Cerebellar nuclear complex (tissue), 1 donor: ENCODE data around the gene MAPK4.

Experiments
- DNase-seq, 2 experiments: peaks; one replicate each; lab custom pipeline; 2025; lab: John Stamatoyannopoulos, UW

Gene MAPK4

DNA sequence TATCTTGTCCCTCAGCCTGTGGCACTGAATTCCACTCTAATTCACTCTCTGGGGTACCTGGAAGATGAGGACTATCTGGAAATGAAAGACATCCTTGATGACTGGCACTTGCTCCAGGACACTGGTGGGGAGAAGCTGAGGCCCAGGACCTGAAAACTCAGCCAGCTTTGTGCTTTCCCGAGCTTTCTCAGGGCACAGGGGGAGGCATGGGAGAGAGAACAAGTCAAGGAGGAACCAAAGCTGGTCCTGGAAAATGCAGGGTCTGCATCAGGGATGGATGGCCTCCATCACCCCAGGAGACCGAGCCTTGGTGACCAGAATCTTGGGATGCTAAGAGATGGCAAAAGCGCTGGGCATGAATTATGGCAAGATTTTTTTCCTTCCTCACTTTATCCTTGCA lies 65.1 kb downstream of the MAPK4 start:
- no peak for DNase-seq

DNA sequence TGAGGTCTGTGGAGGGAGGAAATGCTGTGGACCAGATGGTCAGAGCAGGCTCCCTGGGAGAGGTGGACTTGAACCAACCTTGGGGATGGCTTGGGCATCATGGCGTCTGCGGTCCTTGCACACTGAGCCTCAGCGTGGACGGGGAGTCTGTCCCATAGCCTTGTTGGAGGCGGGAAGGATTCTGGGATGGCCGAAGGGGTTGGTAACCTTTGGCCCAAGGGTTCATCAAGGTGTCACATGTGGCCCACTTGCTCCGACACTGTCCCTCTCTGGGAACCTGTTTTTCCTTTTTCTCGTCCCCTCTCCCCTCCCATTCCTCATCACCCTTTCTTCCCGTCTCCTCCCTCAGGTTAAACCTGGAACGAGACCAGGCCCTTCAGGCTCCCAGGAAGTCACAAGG lies 66.4 kb downstream of the MAPK4 start:
- no peak for DNase-seq

DNA sequence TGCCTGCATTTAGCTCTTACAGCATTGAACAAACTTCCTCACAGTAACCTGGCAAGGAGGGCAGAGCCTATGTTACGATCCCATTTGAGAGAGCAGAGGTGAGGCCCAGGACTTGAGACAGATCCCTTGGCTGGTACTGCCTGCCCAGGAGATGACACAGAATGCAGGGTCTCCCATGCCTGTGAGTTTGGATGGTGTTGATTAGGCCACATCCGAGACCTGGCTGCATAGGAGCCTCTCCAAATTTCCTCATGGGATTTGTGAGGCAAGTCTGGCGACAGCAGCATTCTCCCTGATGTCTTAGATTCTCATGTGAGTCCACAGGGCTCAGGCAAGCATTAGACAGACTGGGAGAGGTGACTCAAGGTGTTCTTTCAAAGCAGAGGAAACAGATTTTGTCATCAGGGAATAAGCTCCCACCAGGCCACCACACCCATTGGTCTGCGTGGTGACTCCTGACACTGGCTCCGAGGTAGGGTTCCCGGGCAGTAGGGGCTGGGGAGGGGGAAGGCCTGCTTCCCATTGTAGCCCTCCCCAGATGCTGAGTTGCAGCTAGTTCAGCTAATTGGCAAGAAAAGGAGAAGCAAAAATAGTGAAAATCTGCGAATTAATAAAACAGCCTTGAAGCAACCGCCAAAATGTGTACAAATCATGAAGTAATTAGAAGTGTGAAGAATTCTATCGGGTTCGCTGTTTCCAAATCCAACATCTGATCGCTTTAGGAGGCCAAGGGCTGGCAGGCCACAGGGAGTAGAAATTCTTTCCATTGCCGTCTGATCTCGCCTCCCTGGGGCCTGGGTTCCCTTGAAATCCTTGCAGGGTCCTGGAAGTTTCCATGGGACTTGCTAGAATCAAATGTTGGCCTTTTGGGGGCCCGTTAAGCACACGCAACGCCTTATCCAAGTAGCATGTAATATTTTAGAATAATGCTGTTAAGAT lies 68.0 kb downstream of the MAPK4 start:
- no peak for DNase-seq

DNA sequence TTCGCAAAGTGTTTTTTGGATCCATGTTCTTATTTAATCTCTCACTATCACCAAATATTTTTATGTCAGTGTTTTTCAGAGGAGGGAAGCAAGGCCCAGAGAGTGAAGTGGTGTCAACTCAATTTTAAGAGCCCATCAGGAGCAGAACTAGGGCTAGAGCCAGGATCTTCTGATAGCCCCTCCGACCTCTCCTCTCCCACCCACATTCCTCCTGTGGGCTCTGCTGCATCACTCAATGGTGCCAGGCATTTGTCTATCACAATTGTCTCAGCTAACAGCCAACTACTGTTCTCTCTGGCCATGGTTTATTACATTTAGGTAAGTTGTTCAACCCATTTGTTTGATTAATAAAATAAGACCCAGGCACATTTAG lies 68.6 kb downstream of the MAPK4 start:
- no peak for DNase-seq

DNA sequence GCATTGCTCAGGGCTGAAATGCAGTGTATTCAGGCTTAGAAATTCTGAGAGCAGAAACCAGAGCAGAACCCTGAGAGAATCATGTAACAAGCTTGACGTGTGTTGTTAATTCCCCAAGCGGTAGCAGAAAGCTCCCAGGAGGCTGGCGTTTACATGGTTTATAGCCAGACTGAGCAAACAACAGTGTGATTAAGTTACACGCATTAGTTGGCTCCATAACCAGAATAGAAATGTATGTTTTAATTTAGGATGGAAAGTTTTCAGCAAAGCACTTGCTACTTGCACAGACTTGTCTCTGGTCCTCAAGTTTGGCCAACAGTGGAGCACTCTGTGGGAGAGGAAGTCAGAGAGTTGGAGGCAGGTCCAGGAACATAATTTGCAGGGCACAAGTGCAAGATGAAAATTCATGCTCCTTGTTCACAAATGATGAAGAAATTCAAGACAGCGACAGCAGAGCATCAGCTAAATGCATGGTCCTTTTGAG lies 69.3 kb downstream of the MAPK4 start:
- no peak for DNase-seq

DNA sequence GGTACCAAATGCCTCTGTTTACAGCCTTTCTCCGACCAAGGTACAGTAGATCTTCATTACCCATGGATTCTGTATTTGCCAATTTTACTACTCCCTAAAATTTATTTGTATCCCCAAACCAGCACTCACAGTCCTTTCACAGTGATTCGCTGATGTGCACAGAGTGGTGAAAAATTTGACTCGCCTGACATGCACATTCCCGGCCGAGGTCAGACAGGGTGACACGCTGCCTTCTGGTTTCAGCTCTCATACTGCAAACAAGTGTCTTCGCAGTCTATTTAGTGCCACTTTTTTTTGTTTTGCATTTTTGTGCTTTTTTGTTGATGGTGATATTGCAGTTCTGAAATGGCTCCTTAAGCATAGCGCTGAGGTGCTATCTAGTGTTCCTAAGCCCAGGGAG lies 71.0 kb downstream of the MAPK4 start:
- no peak for DNase-seq

DNA sequence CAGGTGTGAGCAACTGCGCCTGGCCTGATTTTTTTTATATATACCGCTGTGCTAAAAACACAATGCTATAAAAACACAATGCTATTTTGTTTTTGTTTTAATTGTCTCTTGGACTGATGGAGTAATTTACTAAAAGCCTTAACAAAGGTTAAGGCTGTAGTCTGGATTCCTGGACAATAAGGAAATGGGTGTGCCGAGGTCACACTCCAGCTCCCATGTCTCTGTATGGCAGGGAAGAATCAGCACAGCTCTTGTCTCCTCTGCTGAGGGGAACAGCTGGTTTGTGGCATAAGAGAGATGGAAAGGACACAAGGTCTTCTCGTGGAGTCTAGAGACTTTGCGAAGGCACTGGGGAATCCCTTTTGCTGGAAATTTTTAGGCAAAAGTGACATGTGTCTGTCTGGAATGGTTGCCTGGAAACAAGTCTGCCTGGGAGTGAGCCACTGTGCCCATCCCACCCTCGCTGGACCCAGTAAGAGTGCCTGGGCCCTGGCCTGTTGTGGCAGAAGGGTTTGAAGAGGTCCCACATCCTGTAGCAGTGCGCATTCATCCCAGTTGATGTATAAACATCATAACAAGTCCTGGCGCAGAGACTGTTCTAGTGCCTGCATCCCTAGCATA lies 73.1 kb downstream of the MAPK4 start:
- DNase-seq = no peak

DNA sequence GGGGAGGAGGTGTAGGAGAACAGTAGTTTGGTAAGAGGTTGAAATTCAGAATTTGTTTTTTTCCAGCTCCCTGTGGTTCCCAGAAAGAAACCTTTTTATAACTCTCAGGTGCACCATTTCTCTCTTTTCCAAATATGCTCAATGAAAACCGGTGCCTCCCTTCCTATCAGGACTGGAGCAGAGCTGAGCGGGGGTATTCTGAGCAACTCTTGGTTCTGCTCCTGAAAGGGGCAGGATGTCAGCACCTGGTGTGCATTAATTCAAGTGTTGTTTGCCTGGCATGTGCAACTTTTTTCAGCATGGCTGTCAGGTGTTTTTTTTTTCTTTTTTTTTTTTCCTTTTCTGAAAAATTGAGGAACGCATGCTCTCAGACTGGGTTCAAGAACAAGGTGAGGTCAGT lies 74.1 kb downstream of the MAPK4 start:
- DNase-seq = no peak

DNA sequence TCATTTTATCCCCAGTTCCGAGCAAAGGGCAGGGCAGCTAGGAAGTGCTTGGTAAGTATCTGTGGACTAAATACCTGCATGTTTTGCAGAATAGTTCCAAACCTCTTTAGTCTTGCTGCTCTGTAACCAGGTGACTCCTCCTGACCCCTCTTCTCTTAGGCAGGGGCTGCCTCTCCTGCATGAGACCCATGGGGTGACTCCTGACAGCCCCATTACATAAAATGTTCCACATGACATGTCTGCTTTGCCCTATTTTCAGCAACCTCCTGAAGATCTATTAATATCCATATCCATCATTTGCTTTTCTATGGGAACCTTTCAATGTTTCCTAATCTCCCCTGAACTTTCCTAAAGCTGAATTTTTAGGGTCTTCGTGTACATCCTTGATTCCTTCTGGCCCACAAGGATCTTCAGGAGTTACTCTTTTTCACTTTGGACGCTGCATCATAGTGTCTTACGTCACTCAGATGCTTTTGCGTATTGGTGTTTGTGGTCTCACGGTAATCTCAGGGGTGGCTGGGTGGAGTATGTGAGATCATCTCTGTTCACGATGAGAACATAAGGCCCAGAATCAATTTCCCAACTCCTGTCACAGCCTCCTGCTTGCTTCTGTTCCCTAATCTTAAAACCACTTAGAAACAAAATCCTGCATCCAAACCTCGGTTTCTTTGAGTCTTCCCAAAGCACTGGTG lies 76.6 kb downstream of the MAPK4 start:
- no peak for DNase-seq

DNA sequence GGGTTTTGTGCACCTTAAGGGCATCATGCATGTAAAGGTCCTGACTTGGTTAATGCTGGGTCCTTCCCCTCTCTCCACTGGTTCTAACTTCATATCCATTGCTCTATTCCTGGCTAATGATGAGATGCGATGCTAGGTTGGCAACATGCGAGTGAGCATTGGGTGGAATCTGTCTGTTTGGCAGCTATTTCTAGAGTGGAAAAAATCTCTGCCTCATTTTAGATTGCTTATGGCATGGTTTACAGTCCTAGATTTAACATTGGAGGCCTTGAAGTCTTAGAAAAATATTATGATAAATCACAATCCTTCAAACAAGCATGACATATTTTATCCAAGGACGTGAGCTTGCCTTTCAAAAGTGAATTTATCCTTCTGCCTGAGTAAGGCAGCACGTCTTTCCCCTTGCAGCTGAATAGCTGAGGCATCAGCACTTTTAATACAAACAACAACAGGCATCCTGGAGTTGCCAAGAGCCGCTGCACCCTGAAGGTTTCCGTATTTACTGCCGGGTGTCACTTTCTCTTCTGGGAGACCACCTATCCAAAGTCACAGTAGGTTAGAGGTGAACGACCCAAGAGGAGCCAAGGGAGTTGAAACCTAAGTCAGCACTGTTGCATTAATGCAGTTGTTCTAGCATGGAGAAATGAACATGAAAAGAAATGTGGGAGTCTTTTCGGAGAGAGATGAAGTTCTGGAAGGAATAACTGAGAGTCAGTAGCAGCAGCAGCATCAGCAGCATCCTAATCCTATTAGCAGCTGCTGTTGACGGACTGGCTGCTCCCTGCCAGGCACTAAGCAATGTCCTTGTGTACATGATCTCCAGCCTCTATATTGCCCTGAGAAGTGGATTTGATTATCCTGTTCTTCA lies 78.4 kb downstream of the MAPK4 start:
- peak; percentile 31 to 47 for DNase-seq

DNA sequence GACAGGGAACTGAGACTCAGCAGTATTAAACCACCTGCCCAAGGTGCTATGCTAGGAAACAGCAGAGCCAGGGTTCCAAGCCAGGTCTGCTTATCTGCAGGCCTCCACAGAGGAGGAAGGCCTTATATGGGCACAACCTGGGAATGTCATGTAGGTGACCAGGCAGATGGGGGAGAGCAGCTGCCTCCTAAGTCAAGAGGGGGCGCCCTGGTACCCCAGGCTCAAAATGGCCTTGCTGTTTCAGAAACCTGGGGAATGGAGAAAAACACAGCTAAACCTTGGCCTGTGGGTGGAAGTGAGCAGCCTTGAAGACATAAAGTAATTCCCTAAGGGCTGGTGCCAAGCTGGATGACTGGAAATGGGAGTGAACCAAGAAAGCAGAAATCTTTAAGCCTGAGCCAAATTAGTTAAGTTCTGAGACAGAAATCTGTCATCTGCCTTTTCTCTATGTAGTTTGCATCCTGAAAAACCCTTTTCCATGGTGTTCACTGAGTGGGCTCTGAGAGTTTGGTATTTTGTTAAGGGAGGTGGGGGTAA lies 79.1 kb downstream of the MAPK4 start:
- no peak for DNase-seq

DNA sequence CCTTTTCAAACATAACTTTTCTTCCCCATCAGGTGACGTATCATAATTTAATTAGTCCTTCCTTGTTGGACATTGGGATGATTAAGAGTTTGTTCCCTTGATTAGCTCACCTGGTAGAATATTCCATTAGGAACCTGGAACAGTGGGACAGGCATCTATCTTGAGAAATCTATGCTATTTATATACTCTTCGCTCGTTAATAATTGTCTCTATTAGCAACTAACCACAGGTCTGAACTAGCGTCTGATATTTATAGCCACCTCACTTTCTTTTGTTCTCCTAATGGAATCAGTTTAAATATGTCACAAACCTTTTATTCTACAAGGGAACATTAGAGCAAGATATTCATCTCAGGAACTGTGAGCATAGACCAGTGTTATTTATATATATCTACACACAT lies 79.8 kb downstream of the MAPK4 start:
- DNase-seq = no peak

DNA sequence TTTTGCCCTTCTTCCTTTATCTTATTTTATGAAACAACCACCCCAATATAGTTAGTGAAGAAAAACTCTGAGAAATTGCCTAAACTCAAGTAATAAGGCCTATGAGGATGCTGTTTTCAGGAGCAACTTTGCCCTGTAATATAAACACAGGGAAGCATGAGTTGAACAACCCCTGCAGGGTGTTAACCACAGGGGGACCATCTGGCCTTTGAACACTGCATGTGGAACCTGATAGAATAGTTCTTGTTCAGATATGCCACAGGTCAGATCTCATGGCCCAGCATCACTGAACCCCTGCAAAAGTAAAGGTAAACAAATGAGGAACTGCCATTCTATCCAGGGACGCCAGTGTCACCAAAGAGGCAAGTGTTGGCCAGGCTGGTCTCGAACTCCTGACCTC lies 82.6 kb downstream of the MAPK4 start:
- no peak for DNase-seq

DNA sequence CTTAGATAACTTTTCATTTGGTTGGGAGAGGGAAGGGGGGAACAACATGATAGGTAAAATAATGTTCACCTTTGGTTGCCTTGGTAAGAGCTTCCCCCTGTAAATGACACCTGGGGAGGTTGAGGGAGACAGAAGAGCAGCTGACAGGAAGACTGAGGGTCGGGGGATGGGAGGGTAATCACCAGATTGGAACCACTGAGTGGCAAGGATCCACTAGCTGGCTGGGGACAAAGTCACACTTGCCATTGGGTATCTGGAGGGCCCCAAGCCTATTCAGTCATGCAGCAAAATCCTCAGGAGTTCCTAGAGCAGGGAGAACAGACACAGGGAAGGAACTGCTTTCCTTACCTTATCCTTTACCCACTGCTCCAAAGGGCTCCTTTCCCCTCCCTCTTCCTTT lies 84.3 kb downstream of the MAPK4 start:
- no peak for DNase-seq

DNA sequence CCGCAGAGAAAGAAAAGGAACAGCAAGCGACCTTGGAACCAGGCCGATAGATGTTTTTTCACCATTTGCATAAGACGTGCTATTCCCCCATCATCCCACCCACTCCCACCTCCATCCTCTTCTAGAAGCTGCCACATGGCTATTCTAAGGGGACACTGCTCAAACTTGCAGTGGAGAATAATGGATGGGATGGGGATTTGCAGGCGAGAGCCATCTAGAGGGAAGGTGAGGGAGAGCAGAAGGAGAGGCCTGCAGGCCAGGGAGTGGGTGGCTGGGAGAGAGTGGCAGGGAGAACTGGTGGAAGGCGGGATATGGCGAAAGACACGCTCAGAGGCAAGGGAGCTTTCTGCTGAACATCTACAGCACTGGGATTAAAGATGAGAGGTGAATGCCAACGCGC lies 84.9 kb downstream of the MAPK4 start:
- no peak for DNase-seq

DNA sequence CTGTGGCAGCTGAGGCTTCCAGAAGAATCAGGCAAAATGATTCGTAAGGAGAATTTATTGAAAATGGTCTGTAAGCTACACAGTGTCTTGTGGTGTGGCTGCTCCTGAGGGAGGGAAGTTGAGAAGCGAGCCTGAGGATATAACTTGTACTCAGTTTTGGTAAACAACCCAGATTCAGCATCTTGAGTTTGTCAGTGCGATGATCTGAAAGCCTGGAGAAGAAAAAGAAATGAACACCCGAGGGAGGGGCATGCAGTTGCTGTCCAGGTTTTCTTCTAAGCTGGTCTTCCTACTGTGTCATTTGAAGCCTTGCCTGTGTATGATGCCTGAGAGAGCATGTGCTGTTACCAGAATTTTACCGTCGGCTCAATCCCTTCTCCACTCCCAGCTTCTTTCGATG lies 87.3 kb downstream of the MAPK4 start:
- DNase-seq = no peak

DNA sequence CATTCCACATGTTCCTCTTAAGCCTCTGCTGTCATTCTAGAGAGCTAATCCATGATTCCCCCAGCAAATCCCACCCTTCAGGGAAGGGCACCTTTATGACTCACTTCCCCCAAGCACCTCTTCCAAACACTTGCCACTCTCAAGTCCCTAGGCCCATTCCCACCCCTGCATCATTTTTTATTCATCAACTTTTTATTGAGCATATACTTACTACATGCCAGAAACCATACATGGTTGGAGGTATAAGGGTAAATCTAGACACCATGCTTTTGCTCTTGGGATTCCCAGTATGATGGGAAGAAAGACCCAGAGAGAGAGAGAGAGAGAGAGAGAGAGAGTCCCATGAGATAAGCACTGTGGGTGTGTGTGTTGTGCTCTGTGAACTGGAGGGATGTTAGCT lies 87.9 kb downstream of the MAPK4 start:
- no peak for DNase-seq

DNA sequence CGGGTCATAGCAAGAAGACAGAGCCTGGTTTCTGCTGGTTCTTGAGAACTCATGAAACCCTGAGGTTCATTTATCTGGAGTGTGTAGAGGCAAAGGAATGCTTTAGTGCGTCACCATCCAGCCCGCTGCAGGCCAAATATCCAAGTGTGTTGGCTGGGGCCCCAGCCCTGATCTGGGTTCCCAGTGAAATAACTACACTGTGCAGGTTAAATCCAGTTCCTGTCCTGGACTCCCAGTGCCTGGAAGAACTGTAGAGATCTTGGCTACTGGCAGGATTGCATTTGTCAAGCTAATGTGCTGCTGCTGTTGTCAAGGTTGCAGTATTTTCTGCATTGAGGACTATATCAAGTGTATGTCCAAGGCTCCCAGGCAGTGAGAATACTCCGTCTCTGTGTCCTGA lies 89.9 kb downstream of the MAPK4 start:
- DNase-seq = peak in 1 of 2 experiments; percentile 24

DNA sequence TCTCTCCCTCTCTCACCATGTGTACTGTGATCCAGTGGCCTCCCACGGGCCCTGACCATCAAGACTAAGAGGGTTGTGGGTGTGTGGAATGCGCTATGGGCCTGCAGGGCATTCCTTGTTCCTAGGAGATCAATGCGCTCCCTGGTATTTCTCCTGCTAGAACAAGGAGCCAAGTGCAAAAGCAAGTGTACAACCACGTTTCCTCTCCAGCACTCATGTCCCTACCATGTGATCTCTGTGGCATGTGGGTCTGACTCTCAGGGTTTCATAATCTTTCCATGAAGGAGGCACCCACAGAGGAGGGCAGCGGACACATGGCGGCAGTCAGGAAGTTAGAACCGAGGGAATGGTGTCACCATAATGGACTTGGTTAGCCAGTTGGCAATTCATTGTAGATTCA lies 91.4 kb downstream of the MAPK4 start:
- no peak for DNase-seq

DNA sequence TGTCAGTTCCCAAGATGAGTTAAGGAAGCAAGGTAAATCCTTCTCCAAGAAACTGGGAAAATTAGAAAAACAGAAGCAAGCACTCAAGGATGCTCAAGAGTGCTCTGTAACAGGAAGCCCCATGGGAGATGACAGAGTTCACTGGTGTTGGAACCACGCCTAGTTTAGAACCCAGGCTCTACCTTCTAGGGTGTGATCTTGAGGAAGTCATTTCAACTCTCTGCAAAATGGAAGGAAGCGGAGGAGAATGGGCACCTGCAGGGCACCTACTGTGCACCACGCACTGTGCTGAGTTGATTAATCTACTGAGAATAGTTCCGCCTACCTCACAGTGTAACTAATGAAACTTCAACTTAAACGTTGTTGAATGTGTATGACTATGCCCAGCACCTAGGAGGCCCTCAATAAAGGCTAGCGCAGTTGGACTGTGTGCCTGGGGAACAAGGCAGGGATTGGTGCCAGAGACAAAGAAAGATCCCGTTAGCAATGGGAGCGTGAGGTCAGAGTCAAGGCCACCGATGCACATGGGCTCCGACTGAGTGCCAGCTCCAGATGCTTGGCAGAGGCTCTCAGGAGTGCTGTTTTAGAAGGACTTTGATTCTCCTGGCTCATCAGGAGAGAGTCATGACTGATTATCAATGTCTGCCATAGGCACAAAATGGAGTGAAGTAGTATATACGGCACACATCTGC lies 93.7 kb downstream of the MAPK4 start:
- DNase-seq = no peak

DNA sequence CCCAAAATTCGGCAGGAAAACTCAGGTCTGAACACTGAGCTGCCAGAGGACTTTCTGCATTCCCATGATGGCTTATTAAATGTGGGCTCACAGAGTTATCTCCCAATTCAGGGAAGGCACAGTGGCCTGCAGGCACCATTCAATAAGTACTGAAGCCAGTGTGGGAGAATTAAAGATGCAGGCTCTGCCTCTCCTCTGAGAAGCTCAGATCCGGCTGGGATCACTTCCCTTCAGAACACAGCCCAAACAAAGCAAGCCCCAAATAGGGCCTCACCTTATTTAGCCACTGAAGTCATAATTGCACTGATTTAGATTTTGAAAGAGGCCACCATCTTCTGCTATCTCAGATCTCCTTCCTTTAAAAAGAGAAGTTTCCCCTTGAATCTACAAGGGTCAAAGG lies 94.3 kb downstream of the MAPK4 start:
- DNase-seq = no peak
